HG03060 (cell line): ENCODE measurements around the gene WDR89.
"Not testable (repeated sequence)": the region's sequence is repeated elsewhere in the genome, so short reads cannot be mapped to it uniquely, and the experiment has no call there.

Experiments used
- ATAC-seq: cut with Tn5 transposase; IDR thresholded peaks from one replicate; pipeline ENCODE4 v1.9.1; 2021; ENCODE audit warnings: low read depth, moderate number of reproducible peaks; ENCODE audit not compliant: unreplicated experiment

Gene WDR89

GRCh38 chr14:63654936-63655335 is 13.3 kb upstream of the WDR89 start:
- ATAC-seq = no peak

GRCh38 chr14:63654346-63654745 is 12.7 kb upstream of the WDR89 start:
- no peak for ATAC-seq

GRCh38 chr14:63652406-63652805 is 10.7 kb upstream of the WDR89 start:
- no peak for ATAC-seq

GRCh38 chr14:63650256-63650952 is 8.7 kb upstream of the WDR89 start:
- no peak for ATAC-seq

- ATAC-seq = no peak
Measured at GRCh38 chr14:63647696-63648410, 6.2 kb upstream of the WDR89 start.

GRCh38 chr14:63644741-63645140 is 3.1 kb upstream of the WDR89 start:
- no peak for ATAC-seq

- ATAC-seq = no peak
Measured at GRCh38 chr14:63642656-63643382, 1.1 kb upstream of the WDR89 start.

GRCh38 chr14:63642229-63642611 is 549 bp upstream of the WDR89 start:
- peak; percentile 36 for ATAC-seq

- no peak for ATAC-seq
Measured at GRCh38 chr14:63638493-63638892, 3.2 kb downstream of the WDR89 start.

- not testable (repeated sequence) for ATAC-seq
Measured at GRCh38 chr14:63636094-63636635, 5.5 kb downstream of the WDR89 start.

- no peak for ATAC-seq
Measured at GRCh38 chr14:63633801-63634200, 7.9 kb downstream of the WDR89 start.

GRCh38 chr14:63632932-63633514 is 8.6 kb downstream of the WDR89 start:
- no peak for ATAC-seq

- no peak for ATAC-seq
Measured at GRCh38 chr14:63624701-63625100, 17.0 kb downstream of the WDR89 start.

- ATAC-seq = no peak
Measured at GRCh38 chr14:63624203-63624602, 17.5 kb downstream of the WDR89 start.

GRCh38 chr14:63621975-63622374 is 19.7 kb downstream of the WDR89 start:
- not testable (repeated sequence) for ATAC-seq

- no peak for ATAC-seq
Measured at GRCh38 chr14:63616015-63616414, 25.7 kb downstream of the WDR89 start.

GRCh38 chr14:63614679-63615363 is 26.9 kb downstream of the WDR89 start:
- ATAC-seq = no peak

GRCh38 chr14:63611078-63611477 is 30.6 kb downstream of the WDR89 start:
- no peak for ATAC-seq

- no peak for ATAC-seq
Measured at GRCh38 chr14:63605041-63605532, 36.6 kb downstream of the WDR89 start.

GRCh38 chr14:63604626-63605025 is 37.0 kb downstream of the WDR89 start:
- ATAC-seq = no peak
